G401 (cell line): ENCODE measurements around the gene DCAF6. TPM values are rescaled to one million over a fixed set of nuclear protein-coding genes. Genes with fewer than 3 reads are reported as not detected.

ENCODE experiments used
- DNase-seq: peaks from one replicate; pipeline ENCODE4 v3.0.0-alpha.2; 2015; ENCODE audit warnings: low spot score
- in situ Hi-C: cut with HindIII; loops from 2 replicates; pipeline ENCODE4 v1.10.0; 2016; ENCODE audit warnings: low sequenced_read_pairs, mixed read lengths
- total RNA-seq: library from RNA; depleted of rRNA; stranded (reverse); fragments of >200 nt; shearing (Covaris generic); gene quantifications from 2 replicates; pipeline ENCODE4 v1.2.3, GENCODE V29; 2014; rRNA removed

Gene DCAF6
- total RNA-seq, 1 experiment from 2014 or later, result 56.2 TPM

GRCh38 chr1:168116327-168116799, 179.9 kb downstream of the DCAF6 start:
- no peak for DNase-seq
- in situ Hi-C loops, result no loop called here

- DNase-seq, result no peak
- in situ Hi-C loops, result no loop called here
These were observed 183.3 kb downstream of the DCAF6 start for GRCh38 chr1:168119750-168120149.

DNA sequence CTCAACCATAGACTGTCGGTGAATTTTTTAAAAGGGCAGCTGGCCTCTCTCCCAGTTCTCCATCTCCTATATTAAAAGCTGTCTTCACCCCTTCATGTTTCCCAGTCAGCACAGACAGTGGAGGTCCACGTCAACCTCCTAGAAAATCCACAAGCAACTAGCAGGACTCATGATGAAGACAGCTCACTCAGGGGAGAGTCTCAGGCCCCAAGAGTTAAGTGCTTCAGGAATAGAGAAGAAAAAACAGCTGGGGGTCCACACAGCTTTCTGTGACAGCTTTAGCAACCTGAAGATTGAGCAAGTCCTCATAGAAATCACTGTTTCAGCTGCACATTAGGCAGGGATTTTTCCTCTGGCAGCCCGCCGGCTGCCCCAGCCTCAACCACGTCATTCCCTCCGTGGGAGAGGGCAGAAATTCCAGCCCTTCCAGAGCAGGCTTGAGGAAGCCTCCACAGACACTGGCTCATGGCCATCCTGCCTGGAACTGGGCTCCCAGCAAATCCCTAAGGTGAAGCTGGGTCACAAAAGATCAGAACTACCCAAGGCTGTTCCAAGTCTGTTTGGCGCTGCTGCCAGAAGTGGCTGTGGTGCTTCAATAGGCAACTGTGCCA, 185.0 kb downstream of the DCAF6 start:
- in situ Hi-C loops, result no loop called here
- no peak for DNase-seq

DNA sequence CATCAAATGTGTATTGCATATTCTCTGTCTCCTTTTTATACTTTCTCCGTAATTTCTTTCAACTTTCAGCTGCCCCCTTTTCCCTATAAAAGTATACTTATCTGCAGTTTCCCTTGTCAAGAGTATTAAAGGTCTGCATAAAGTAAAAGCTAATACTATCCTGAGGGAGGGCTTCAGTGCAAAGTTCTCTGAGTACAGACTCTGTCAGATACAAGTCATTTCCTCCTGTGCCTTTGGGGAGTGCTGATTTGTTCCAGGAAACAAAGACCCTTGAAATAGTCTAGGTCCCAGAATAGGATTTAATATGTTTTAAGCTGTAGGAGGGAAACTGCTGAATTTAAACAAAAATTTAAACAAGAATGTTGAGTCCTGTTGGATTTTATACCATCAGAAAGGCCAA, 188.6 kb downstream of the DCAF6 start:
- no peak for DNase-seq
- in situ Hi-C loops, result no loop called here

Other genes with a start within 250 kb of the DCAF6 start
- 94.8 and 155 TPM in 2 replicates for gene MPZL1, start 214.7 kb upstream of the DCAF6 start, total RNA-seq
- gene ADCY10, start 22.5 kb upstream of the DCAF6 start, total RNA-seq, result not detected in 2 replicates
- gene MPC2, start 389 bp downstream of the DCAF6 start, total RNA-seq, result 67.2 and 72.8 TPM in 2 replicates
- gene GPR161, start 200.2 kb downstream of the DCAF6 start, total RNA-seq, result 5.6 and 10.1 TPM in 2 replicates
- gene TIPRL, start 242.3 kb downstream of the DCAF6 start, total RNA-seq, result 23.8 and 41.4 TPM in 2 replicates